Vagina (tissue), 2 donors: Measurements from ENCODE around the gene GOLIM4.

Experiments
- POLR2A ChIP-seq, 2 donors: fragments of 450-650 bp; IDR thresholded peaks; one replicate each; pipeline ENCODE4 v1.6.1; 2017; ENCODE audit warnings: antibody characterized with exemption in 2 of 2, mild to moderate bottlenecking in 2 of 2, moderate library complexity in 2 of 2
- POLR2AphosphoS5 ChIP-seq, 2 donors: sonication (generic); formaldehyde crosslinking; IDR thresholded peaks; one replicate each; pipeline ENCODE4 v1.9.0; 2017; ENCODE audit warnings: antibody characterized with exemption in 2 of 2, mild to moderate bottlenecking in 2 of 2, low read depth in 1 of 2; ENCODE audit not compliant: insufficient read depth in 1 of 2
- TF ChIP-seq, protein P1 (sequence below), 3 experiments: fragments of 450-650 bp in 2 of 3; fragments of 200-600 bp in 1 of 3; sonication (generic) in 1 of 3; IDR thresholded peaks; one replicate each; pipeline ENCODE4 v1.5.1; 2017 to 2019; ENCODE audit warnings: antibody characterized with exemption in 3 of 3, mild to moderate bottlenecking in 2 of 3, moderate library complexity in 2 of 3

- TF ChIP-seq, protein P1, sequence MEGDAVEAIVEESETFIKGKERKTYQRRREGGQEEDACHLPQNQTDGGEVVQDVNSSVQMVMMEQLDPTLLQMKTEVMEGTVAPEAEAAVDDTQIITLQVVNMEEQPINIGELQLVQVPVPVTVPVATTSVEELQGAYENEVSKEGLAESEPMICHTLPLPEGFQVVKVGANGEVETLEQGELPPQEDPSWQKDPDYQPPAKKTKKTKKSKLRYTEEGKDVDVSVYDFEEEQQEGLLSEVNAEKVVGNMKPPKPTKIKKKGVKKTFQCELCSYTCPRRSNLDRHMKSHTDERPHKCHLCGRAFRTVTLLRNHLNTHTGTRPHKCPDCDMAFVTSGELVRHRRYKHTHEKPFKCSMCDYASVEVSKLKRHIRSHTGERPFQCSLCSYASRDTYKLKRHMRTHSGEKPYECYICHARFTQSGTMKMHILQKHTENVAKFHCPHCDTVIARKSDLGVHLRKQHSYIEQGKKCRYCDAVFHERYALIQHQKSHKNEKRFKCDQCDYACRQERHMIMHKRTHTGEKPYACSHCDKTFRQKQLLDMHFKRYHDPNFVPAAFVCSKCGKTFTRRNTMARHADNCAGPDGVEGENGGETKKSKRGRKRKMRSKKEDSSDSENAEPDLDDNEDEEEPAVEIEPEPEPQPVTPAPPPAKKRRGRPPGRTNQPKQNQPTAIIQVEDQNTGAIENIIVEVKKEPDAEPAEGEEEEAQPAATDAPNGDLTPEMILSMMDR (IDR thresholded peaks at IDR 0.05): no peak
- TF ChIP-seq POLR2AphosphoS5 (IDR thresholded peaks at IDR 0.05; ENCODE audit: insufficient read depth in 1 of 2, low read depth in 1 of 2) (peak in 1 of 2 donors; percentile 13), POLR2A (IDR thresholded peaks at IDR 0.05) (no peak)
Observed at GRCh38 chr3:168094877-168095610, 680 bp downstream of the GOLIM4 start.
